ENCODE data around the gene FGD1.

GRCh38 chrX:54529552-54530356 lies 33.7 kb upstream of the FGD1 start, which contains the start of gene GNL3L:
- TF ChIP-seq, protein P1, sequence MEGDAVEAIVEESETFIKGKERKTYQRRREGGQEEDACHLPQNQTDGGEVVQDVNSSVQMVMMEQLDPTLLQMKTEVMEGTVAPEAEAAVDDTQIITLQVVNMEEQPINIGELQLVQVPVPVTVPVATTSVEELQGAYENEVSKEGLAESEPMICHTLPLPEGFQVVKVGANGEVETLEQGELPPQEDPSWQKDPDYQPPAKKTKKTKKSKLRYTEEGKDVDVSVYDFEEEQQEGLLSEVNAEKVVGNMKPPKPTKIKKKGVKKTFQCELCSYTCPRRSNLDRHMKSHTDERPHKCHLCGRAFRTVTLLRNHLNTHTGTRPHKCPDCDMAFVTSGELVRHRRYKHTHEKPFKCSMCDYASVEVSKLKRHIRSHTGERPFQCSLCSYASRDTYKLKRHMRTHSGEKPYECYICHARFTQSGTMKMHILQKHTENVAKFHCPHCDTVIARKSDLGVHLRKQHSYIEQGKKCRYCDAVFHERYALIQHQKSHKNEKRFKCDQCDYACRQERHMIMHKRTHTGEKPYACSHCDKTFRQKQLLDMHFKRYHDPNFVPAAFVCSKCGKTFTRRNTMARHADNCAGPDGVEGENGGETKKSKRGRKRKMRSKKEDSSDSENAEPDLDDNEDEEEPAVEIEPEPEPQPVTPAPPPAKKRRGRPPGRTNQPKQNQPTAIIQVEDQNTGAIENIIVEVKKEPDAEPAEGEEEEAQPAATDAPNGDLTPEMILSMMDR (conservative IDR thresholded peaks at IDR 0.05 in 1 of 2, IDR thresholded peaks at IDR 0.05 in 1 of 2; ENCODE audit: extremely low read depth in 1 of 2, insufficient read depth in 1 of 2, low read depth in 1 of 2, low read length in 2 of 2) = no peak
- TF ChIP-seq EZH2 (IDR thresholded peaks at IDR 0.05; ENCODE audit: borderline replicate concordance, low read length) = no peak
